Sigmoid colon (tissue), 4 donors: ENCODE data around the gene SLC5A12.

Experiments used
- POLR2AphosphoS5 ChIP-seq, 4 donors: sonication (generic); formaldehyde crosslinking; IDR thresholded peaks; one replicate each; pipeline ENCODE4 v1.6.1; 2017; ENCODE audit warnings: antibody characterized with exemption in 4 of 4
- TF ChIP-seq, protein P1 (sequence below), 4 experiments: fragments of 450-650 bp in 3 of 4; fragments of 200-600 bp in 1 of 4; IDR thresholded peaks; one replicate each; pipeline ENCODE4 v1.5.1; 2016 to 2019; ENCODE audit warnings: antibody characterized with exemption in 4 of 4, mild to moderate bottlenecking in 3 of 4, moderate library complexity in 2 of 4

DNA sequence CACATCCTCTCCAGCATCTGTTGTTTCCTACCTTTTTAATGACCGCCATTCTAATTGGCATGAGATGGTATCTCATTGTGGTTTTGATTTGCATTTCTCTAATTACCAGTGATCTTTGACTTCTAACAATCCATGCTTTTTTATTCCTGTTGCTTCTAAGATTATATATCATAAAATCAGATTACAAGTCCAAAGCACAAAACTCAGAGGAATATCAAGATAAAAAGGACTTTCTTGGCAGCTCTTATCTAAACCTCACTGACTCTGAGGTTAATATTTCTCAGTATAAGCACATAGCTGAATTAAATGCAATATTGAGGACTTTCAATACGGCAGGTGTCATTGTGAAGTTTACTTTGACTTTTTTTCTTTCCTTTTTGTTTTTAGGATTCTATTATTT is 11.4 kb downstream of the SLC5A12 start:
- TF ChIP-seq, protein P1, sequence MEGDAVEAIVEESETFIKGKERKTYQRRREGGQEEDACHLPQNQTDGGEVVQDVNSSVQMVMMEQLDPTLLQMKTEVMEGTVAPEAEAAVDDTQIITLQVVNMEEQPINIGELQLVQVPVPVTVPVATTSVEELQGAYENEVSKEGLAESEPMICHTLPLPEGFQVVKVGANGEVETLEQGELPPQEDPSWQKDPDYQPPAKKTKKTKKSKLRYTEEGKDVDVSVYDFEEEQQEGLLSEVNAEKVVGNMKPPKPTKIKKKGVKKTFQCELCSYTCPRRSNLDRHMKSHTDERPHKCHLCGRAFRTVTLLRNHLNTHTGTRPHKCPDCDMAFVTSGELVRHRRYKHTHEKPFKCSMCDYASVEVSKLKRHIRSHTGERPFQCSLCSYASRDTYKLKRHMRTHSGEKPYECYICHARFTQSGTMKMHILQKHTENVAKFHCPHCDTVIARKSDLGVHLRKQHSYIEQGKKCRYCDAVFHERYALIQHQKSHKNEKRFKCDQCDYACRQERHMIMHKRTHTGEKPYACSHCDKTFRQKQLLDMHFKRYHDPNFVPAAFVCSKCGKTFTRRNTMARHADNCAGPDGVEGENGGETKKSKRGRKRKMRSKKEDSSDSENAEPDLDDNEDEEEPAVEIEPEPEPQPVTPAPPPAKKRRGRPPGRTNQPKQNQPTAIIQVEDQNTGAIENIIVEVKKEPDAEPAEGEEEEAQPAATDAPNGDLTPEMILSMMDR (IDR thresholded peaks at IDR 0.05), result no peak
- no peak for TF ChIP-seq POLR2AphosphoS5 (IDR thresholded peaks at IDR 0.05)
